Fibroblast of lung (primary cell): ENCODE results near the gene TUBGCP2. TPM values are rescaled to one million over a fixed set of nuclear protein-coding genes. Genes with fewer than 3 reads are reported as not detected.

Source experiments
- DNase-seq, 2 donors: peaks; one replicate each; pipeline versions ENCODE4 v3.0.0 to v3.0.0-alpha.2; 2010; ENCODE audit warnings: low read depth in 2 of 2
- H2AFZ ChIP-seq: 2 replicates; pipeline ENCODE4 v1.5.1; 2012; ENCODE audit warnings: low read length, control low read depth, inconsistent platforms
- H3K27ac ChIP-seq: 2 replicates; pipeline ENCODE4 v1.5.1; 2011; ENCODE audit warnings: low read length, control low read depth; ENCODE audit not compliant: insufficient read depth
- H3K27me3 ChIP-seq: 2 replicates; pipeline ENCODE4 v1.5.1; 2011; ENCODE audit warnings: mild to moderate bottlenecking, low read length; ENCODE audit not compliant: control insufficient read depth, insufficient read depth
- H3K36me3 ChIP-seq: 2 replicates; pipeline ENCODE4 v1.5.1; 2011; ENCODE audit warnings: low read length; ENCODE audit not compliant: control insufficient read depth, insufficient read depth
- H3K4me1 ChIP-seq: 2 replicates; pipeline ENCODE4 v1.5.1; 2011; ENCODE audit warnings: low read length; ENCODE audit not compliant: control insufficient read depth, insufficient read depth; ENCODE audit errors: extremely low read depth
- H3K4me2 ChIP-seq: 2 replicates; pipeline ENCODE4 v1.5.1; 2011; ENCODE audit warnings: low read length, control low read depth; ENCODE audit not compliant: insufficient read depth; ENCODE audit errors: extremely low read depth
- H3K4me3 ChIP-seq, 4 experiments: fragments of 200-600 bp in 1 of 4; sonication (generic) in 1 of 4; replicated peaks in 1 of 4; 2 replicates each; pipeline ENCODE4 v1.5.1; 2011 to 2016; ENCODE audit warnings: low read length in 4 of 4, low read depth in 3 of 4, mild to moderate bottlenecking in 3 of 4, control low read depth in 2 of 4, inconsistent platforms in 1 of 4, mixed read lengths in 1 of 4; ENCODE audit not compliant: insufficient read depth in 1 of 4; ENCODE audit errors: control extremely low read depth in 1 of 4
- H3K79me2 ChIP-seq: 2 replicates; pipeline ENCODE4 v1.5.1; 2012; ENCODE audit warnings: mild to moderate bottlenecking, low read length, inconsistent platforms; ENCODE audit not compliant: control insufficient read depth, insufficient read depth
- H3K9ac ChIP-seq: 2 replicates; pipeline ENCODE4 v1.5.1; 2011; ENCODE audit warnings: mild to moderate bottlenecking, low read length, control low read depth; ENCODE audit not compliant: insufficient read depth
- H3K9me3 ChIP-seq: 2 replicates; pipeline ENCODE4 v1.5.1; 2012; ENCODE audit warnings: low read depth, low read length; ENCODE audit not compliant: control insufficient read depth, insufficient read depth
- H4K20me1 ChIP-seq: 2 replicates; pipeline ENCODE4 v1.5.1; 2011; ENCODE audit warnings: low read length; ENCODE audit not compliant: control insufficient read depth, insufficient read depth; ENCODE audit errors: extremely low read depth
- CTCF ChIP-seq, 2 donors: IDR thresholded peaks in 1 of 2; conservative IDR thresholded peaks in 1 of 2; 1 replicate in 1 of 2; 2 replicates in 1 of 2; pipeline ENCODE4 v1.5.1; 2011 to 2012; ENCODE audit warnings: low read length in 2 of 2, control low read depth in 1 of 2, inconsistent platforms in 1 of 2, low read depth in 1 of 2, mild to moderate bottlenecking in 1 of 2
- EZH2 ChIP-seq: IDR thresholded peaks from 2 replicates; pipeline ENCODE4 v1.5.1; 2012; ENCODE audit warnings: low read length, control low read depth, mild to moderate bottlenecking; ENCODE audit errors: missing control alignments
- polyA plus RNA-seq, 2 donors: library from polyadenylated mRNA; depleted of rRNA in 1 of 2; stranded (reverse) in 1 of 2; unstranded in 1 of 2; fragments of >200 nt; gene quantifications; 2 replicates each; pipeline ENCODE4 v1.2.1, GENCODE V29; 2011 to 2012; ENCODE audit warnings: missing spikeins in 1 of 2
- total RNA-seq: library from RNA; depleted of rRNA; stranded (reverse); fragments of >200 nt; gene quantifications from 2 replicates; pipeline ENCODE4 v1.2.1, GENCODE V29; 2014

Gene TUBGCP2
- total and polyA plus RNA-seq, 2 donors (not counting 1 experiment from before 2014, with no cell fraction given): 31.0 to 60.8 TPM

- Histone ChIP-seq H4K20me1 (no peaks in the 10 kb centered on the region), H3K9me3 (no peaks in the 10 kb centered on the region)
- no peak for TF ChIP-seq EZH2
- no peak for TF ChIP-seq CTCF (conservative IDR thresholded peaks at IDR 0.05 in 1 of 2, IDR thresholded peaks at IDR 0.05 in 1 of 2; ENCODE audit: low read depth in 1 of 2, low read length in 2 of 2)
These were observed 59.4 kb downstream of the TUBGCP2 start for GRCh38 chr10:133249094-133249780.

GRCh38 chr10:133248334-133248715, 60.3 kb downstream of the TUBGCP2 start:
- Histone ChIP-seq H3K4me3 (no peak overlapping the region), H3K79me2 (no peaks in the 10 kb centered on the region), H3K9me3 (no peaks in the 10 kb centered on the region), H3K4me1 (no peaks in the 10 kb centered on the region), H3K27ac (no peak overlapping the region), H4K20me1 (no peaks in the 10 kb centered on the region), H3K4me2 (no peak overlapping the region), H3K36me3 (no peaks in the 10 kb centered on the region), H3K27me3 (no peaks in the 10 kb centered on the region), H2AFZ (no peak overlapping the region), H3K9ac (no peak overlapping the region)
- TF ChIP-seq EZH2 (no peak), CTCF (conservative IDR thresholded peaks at IDR 0.05 in 1 of 2, IDR thresholded peaks at IDR 0.05 in 1 of 2; ENCODE audit: low read depth in 1 of 2, low read length in 2 of 2) (no peak)
- no peak for DNase-seq

More at GRCh38 chr10:133249094-133249780, 59.4 kb downstream of the TUBGCP2 start:
- no peaks in the 10 kb centered on the region for H3K36me3 ChIP-seq
- H3K27me3 ChIP-seq: no peaks in the 10 kb centered on the region
- no peak overlapping the region for H2AFZ ChIP-seq
- no peak overlapping the region for H3K27ac ChIP-seq
- no peaks in the 10 kb centered on the region for H3K4me1 ChIP-seq
- H3K4me2 ChIP-seq: no peak overlapping the region
- H3K9ac ChIP-seq: no peak overlapping the region
- H3K79me2 ChIP-seq: no peaks in the 10 kb centered on the region
- DNase-seq: no peak
- no peak overlapping the region for H3K4me3 ChIP-seq

GRCh38 chr10:133247681-133248333, 60.9 kb downstream of the TUBGCP2 start:
- H3K4me2 ChIP-seq: no peak overlapping the region
- no peaks in the 10 kb centered on the region for H3K9me3 ChIP-seq
- DNase-seq: no peak
- TF ChIP-seq CTCF (conservative IDR thresholded peaks at IDR 0.05 in 1 of 2, IDR thresholded peaks at IDR 0.05 in 1 of 2; ENCODE audit: low read depth in 1 of 2, low read length in 2 of 2) (no peak), EZH2 (no peak)
- H4K20me1 ChIP-seq: no peaks in the 10 kb centered on the region
- no peaks in the 10 kb centered on the region for H3K79me2 ChIP-seq
- H3K27ac ChIP-seq: no peak overlapping the region
- no peaks in the 10 kb centered on the region for H3K36me3 ChIP-seq
- H3K4me1 ChIP-seq: no peaks in the 10 kb centered on the region
- no peak overlapping the region for H2AFZ ChIP-seq
- no peaks in the 10 kb centered on the region for H3K27me3 ChIP-seq
- H3K9ac ChIP-seq: no peak overlapping the region
- no peak overlapping the region for H3K4me3 ChIP-seq
